Measurements from ENCODE around the gene FBN2. TPM values are rescaled to one million over a fixed set of nuclear protein-coding genes. Genes with fewer than 3 reads are reported as not detected.

Gene FBN2
- total RNA-seq, 4 donors from 2014 or later: 0.57 to 4.4 (median 1.6) TPM

- TF ChIP-seq CTCF (IDR thresholded peaks at IDR 0.05) (no peak), POLR2A (IDR thresholded peaks at IDR 0.05) (no peak)
- no peak for DNase-seq
- H3K36me3 ChIP-seq: no peaks in the 10 kb centered on the region
- H3K9me3 ChIP-seq: no peaks in the 10 kb centered on the region
- peaks cover 3 to 48% (median 16%) of the 10 kb centered on the region in 4 donors for H3K27me3 ChIP-seq
- peak overlapping the region in 3 of 4 donors; percentile 42 to 68 (median 55) for H3K4me3 ChIP-seq
- peaks cover 15 to 33% (median 19%) of the 10 kb centered on the region in 3 donors for H3K4me1 ChIP-seq
- intact Hi-C loops (cut with DNase I): no loop called here
- WGBS, 2 donors: 74 to 85% methylated on average over 25 to 30 of the region's 58 CpGs
- H3K27ac ChIP-seq: no peak overlapping the region
Measured at GRCh38 chr5:128536254-128537220, 1.5 kb downstream of the FBN2 start.

- intact Hi-C loops (cut with DNase I): no loop called here
- Histone ChIP-seq H3K9me3 (no peaks in the 10 kb centered on the region), H3K27ac (no peak overlapping the region), H3K36me3 (no peaks in the 10 kb centered on the region), H3K4me1 (peaks cover 15 to 33% (median 19%) of the 10 kb centered on the region in 3 donors), H3K27me3 (peaks cover 3 to 48% (median 16%) of the 10 kb centered on the region in 4 donors), H3K4me3 (no peak overlapping the region)
- 43 to 73% methylated on average over 1 of the region's 1 CpG for WGBS, 2 donors
- DNase-seq: no peak
- no peak for TF ChIP-seq CTCF (IDR thresholded peaks at IDR 0.05)
- TF ChIP-seq POLR2A (IDR thresholded peaks at IDR 0.05): no peak
Measured at GRCh38 chr5:128535251-128535650, 2.8 kb downstream of the FBN2 start.

- H3K9me3 ChIP-seq: no peaks in the 10 kb centered on the region
- intact Hi-C loops (cut with DNase I): no loop called here
- H3K4me3 ChIP-seq: no peak overlapping the region
- H3K4me1 ChIP-seq: peaks cover 15 to 33% (median 19%) of the 10 kb centered on the region in 3 donors
- H3K27me3 ChIP-seq: peaks cover 3 to 48% (median 16%) of the 10 kb centered on the region in 4 donors
- no peak overlapping the region for H3K27ac ChIP-seq
- 30 to 32% methylated on average over 6 of the region's 6 CpGs for WGBS, 2 donors
- no peak for DNase-seq
- H3K36me3 ChIP-seq: no peaks in the 10 kb centered on the region
- TF ChIP-seq CTCF (IDR thresholded peaks at IDR 0.05) (no peak), POLR2A (IDR thresholded peaks at IDR 0.05) (no peak)
Measured at GRCh38 chr5:128534726-128535125, 3.3 kb downstream of the FBN2 start.

GRCh38 chr5:128532776-128533175 is 5.3 kb downstream of the FBN2 start:
- no peak overlapping the region for H3K27ac ChIP-seq
- H3K4me3 ChIP-seq: no peak overlapping the region
- no peaks in the 10 kb centered on the region for H3K9me3 ChIP-seq
- no peak for TF ChIP-seq POLR2A (IDR thresholded peaks at IDR 0.05)
- no peak for TF ChIP-seq CTCF (IDR thresholded peaks at IDR 0.05)
- no peaks in the 10 kb centered on the region for H3K36me3 ChIP-seq
- peaks cover 6 to 17% (median 7%) of the 10 kb centered on the region in 3 donors for H3K4me1 ChIP-seq
- H3K27me3 ChIP-seq: peaks cover 3 to 31% (median 11%) of the 10 kb centered on the region in 4 donors
- intact Hi-C loops (cut with DNase I): no loop called here
- DNase-seq: no peak
- WGBS, 2 donors: 56 to 75% methylated on average over 3 of the region's 3 CpGs

GRCh38 chr5:128532127-128532526 is 5.9 kb downstream of the FBN2 start:
- Histone ChIP-seq H3K27ac (no peak overlapping the region), H3K9me3 (no peaks in the 10 kb centered on the region), H3K36me3 (no peaks in the 10 kb centered on the region), H3K27me3 (peaks cover 3 to 25% (median 6%) of the 10 kb centered on the region in 4 donors), H3K4me3 (no peak overlapping the region), H3K4me1 (peaks cover 3 to 10% (median 4%) of the 10 kb centered on the region in 3 donors)
- intact Hi-C loops (cut with DNase I): no loop called here
- DNase-seq: no peak
- TF ChIP-seq POLR2A (IDR thresholded peaks at IDR 0.05): no peak
- WGBS, 2 donors: 75 to 82% methylated on average over 3 of the region's 3 CpGs
